Renal cortex interstitium (tissue), 11 donors: Measurements from ENCODE around the gene TCFL5. TPM values are rescaled to one million over a fixed set of nuclear protein-coding genes. Genes with fewer than 3 reads are reported as not detected.

Source experiments
- DNase-seq, 11 donors: peaks; one replicate each; pipeline ENCODE4 v3.0.0-alpha.2; 2013; ENCODE audit warnings: low read depth in 9 of 11, low spot score in 4 of 11; ENCODE audit errors: extremely low read depth in 1 of 11
- polyA plus RNA-seq, 3 donors: library from polyadenylated mRNA; unstranded; fragments of 120-200 nt; gene quantifications; one replicate each; pipeline ENCODE4 v1.2.1, GENCODE V29; 2013; ENCODE audit not compliant: insufficient read length in 3 of 3

The TCFL5 gene
- polyA plus RNA-seq, 3 donors: 12.1 to 15.6 (median 12.8) TPM

DNA sequence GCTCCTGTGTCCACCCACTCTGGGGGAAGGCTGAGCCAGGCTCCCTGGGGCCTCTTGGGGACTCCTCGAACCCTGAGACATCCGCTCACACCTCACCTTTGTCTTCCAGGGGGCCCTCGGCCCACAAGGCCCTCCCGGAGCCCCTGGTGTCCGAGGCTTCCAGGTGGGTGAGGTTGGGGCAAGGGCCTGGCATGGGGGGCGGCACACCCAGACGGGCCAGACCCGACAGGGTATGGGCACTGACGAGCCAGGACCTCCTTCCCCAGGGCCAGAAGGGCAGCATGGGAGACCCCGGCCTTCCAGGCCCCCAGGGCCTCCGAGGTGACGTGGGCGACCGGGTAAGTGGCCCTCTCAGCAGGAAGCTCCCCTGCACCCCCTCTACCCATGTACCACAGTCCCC, 31.4 kb downstream of the TCFL5 start:
- no peak for DNase-seq

DNA sequence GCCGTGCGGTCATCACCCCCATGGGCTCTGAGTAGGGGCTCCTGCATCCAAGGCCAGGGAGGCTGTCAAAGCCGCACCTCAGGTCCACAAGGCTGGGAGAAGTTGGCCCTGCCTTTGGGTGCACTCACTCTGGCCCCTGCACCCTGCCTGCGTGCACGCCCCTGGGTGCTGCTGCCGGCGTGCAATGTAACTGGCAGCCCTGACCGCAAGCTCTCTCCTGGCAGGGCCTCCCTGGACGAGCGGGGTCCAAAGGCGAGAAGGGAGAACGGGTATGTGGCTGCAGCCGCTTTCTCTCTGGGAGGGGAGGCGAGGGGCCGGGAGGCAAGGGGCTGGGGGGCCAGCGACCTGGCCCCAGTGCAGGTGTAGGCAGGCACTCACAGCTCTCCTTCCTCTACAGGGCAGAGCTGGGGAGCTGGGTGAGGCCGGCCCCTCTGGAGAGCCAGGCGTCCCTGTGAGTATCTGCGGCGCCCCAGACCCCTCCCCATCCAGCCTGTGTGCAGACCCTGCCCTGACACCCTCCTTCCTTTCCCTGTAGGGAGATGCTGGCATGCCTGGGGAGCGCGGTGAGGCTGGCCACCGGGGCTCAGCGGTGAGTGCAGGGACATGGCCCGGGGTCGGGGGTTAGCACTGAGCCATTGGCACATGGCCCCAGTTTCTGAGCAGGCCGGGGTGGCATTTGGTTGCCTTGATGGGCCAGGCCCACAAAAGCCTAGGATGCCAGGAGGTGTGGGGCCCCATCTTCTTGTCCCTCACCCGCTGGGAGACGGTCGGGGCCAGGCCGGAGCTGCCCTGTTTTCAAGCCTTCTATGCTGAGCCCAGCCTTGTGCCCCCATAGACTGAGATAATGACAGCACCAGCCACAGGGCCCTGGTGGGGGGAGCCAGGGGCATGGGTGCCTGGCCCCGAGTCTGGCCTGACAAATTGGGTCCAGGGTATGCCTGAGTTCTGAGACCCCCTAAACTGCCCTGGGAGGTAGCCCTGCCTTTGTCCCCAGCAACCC, 32.1 kb downstream of the TCFL5 start:
- DNase-seq: no peak

DNA sequence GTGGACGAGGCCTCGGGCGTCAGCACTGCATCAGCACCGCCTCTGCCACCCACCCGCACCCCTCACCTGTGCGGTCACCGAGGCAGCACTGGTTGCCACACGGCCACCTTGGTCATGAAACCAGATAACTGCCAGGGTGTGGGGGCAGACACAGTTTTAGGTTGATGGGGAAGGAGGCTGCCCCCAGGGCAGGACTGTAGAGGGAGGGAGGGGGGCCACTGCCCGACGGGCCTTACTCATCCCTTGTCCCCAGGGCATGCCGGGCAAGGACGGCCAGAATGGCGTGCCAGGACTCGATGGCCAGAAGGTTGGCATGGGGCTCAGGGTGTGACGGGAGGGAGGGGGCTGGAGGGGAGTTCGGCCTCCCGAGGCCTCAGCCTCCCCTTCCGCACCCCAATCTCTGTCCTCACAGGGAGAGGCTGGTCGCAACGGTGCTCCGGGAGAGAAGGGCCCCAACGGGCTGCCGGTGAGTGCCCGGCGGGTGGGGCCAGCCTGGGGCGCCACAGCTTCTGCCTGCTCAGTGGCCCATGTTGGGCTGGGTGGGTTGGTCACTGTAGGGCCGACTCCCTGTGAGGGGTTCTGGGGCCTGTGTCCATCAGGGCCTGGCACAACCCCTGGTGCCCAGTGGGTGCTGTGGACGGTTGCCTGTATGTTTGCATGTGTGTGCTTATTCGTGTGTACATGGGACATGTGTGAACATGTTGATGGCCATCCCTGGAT, 33.0 kb downstream of the TCFL5 start:
- no peak for DNase-seq

DNA sequence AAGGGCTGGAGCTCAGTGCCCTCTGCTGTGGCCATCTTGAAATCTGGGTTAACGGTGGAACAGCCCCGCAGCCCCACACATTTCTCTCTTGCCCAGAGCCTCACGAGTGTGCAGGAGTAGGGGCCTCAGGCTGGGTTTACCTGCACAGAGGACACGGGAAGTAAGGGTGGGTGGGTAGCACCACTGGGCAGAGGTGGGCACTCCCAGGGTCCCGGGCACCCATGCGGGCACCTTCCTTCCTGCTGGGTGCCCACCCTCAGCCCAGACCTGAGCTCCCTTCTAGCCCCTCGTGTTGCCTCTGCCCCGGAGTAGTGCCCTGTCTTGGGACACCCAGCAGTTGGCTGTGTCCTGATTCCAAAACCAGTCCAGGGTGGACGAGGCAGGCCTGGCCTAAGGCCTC, 33.6 kb downstream of the TCFL5 start:
- no peak for DNase-seq

DNA sequence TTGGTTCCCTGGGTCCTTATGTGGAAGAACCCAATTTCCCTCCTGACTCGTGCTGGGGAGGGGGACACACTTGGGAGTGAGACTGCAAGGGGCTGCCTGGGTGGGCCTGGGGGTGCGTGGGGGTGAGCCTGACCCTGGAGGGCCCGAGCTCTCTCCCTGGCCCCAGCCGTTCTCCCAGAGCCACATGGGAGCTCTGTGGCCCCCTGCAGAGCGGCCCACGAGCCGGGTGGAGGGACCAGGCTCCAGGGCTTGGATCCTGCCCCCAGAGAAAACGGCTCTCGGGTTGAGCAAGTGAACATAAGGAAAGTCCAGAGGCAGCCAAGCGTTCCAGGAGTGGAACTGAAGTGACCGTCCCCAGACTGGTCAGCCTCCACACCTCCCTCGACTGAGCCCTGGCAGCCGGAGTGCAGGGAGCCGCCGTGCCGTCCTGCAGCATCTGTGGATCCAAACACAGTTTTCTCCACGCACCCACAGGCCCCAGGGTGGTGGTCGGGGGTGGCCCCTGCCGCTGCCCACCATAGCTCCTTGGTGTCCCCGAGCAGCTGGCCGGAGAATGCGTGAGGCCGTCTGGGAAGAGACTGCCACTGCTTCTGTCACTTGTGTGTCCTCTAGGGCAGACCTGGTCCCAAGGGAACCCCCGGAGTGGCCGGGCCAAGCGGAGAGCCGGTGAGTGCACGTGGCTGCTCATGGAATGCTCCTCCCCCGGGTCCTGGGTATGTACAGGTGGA, 34.1 kb downstream of the TCFL5 start:
- DNase-seq: no peak

DNA sequence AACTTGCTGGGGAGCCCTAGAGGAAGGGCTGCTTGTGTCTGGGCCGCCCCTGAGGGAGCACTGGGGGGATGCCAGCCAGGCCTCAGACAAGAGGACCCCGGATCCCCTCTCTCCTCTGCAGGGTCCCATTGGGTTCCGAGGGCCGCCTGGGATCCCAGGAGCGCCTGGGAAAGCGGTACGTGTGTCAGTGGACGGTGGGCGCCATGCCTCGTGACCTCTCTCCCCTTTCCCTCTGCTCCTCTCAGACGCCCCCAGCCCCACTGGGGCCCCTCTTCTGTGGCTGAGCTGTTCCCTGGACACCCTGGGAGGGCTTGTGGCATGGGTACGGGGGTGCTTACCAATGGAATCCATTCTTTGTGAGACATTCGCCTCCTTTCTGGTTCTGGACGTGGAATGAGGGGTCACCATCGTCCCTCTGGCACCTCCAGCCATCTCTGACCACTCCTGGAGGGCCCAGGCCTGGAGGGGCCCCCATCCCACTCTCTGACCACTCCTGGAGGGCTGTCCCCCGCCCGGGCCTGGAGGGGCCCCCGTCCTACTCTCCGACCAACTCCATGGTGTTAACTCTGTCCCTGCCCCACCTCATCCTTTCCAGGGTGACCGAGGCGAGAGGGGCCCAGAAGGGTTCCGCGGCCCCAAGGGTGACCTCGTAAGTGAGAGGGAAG, 34.8 kb downstream of the TCFL5 start:
- DNase-seq: no peak

DNA sequence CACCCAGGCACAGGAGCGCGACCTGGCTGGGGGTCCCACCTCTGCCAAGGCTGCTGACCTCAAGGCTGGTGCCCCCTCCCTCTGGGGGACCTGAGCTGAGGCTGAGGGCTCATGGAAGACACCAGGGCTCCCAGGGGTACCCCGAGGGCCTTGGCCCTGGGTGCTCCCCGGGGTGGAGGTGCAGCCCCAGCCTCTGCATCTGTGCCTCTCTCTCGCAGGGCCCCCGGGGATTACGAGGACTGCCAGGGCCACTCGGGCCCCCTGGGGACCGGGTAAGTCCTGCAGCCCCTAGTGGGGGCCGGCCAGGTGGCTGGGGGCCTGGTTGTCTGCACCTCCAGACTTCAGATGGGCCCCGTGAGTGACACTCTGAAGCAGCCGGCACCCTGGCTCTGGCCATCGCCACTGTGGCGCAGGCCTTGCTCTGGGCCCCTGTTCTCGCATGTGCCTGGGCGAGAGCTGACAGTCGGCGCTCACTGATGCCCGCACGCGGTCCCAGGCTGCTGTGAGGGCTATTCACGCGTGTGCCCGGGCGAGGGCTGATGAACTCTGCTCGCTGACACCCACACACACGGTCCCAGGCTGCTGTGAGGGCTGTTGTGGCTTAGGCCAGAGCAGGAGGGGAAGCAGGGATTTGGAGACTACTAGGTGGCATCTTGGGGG, 35.5 kb downstream of the TCFL5 start:
- DNase-seq: no peak

DNA sequence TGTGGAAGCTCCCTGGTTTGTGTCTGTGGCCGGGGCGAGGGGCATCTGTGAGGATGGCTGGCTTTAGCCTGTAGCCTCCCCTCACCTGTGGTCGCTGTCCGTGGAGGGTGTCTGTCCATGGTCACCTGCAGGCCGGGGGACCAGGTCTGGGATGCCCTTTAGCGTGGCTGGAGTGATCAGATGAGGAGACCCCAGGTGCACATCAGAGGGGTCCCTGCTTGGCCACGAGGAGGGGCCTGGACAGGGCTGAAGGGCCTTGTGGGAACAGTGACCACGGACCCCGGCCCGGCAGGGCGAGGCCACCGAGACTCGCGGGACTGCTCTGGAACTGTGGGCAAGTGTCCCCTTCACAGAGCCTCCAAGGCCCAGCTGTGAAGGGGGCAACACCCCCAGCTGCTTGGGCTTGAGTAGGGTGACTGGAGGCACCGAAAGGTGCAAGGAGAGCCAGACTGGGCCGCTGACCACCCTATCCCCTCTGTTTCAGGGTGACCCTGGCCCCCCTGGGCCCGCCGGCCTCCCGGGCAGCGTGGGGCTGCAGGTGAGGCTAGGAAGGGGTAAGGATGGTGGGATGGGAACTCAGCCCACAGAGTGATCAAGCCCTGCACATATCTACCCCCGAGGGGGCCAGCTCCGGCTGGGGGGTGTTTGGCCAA, 36.2 kb downstream of the TCFL5 start:
- no peak for DNase-seq

DNA sequence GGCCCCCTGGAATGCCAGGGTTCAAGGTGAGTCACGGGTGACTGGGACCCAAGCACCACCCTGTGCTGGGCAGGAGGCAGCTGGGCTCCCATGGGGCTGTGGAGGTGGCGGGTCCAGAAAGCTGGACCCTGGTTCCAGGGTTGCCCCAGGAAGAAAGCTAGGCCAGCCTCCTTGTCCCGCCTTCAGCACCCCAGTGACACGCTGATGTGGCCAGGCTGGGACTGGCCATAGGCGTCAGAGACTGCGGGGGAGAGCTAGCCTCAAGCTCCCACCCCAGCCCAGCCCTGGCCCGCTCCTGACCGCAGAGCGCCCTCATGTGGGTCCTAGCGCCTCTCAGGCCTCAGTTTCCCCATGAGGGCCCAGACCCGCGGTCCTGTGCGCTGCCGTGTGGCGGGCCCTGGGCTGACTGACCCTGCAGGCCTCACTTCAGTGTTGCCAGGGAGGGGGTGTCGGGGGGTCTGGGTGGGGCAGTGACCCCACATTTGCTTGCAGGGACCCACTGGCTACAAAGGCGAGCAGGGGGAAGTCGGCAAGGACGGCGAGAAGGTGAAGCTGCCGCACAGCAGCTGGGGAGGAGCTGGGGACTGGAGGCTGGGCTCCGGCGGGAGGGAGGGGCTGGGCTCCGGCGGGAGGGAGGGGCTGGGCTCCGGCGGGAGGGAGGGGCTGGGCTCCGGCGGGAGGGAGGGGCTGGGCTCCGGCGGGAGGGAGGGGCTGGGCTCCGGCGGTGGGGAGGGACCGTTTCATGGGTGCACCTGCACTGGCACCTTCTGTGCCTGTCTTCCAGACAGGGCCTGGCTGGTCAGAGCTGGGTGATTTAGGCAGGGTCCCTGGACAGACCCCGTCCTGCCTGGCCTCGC, 36.9 kb downstream of the TCFL5 start:
- DNase-seq: no peak

DNA sequence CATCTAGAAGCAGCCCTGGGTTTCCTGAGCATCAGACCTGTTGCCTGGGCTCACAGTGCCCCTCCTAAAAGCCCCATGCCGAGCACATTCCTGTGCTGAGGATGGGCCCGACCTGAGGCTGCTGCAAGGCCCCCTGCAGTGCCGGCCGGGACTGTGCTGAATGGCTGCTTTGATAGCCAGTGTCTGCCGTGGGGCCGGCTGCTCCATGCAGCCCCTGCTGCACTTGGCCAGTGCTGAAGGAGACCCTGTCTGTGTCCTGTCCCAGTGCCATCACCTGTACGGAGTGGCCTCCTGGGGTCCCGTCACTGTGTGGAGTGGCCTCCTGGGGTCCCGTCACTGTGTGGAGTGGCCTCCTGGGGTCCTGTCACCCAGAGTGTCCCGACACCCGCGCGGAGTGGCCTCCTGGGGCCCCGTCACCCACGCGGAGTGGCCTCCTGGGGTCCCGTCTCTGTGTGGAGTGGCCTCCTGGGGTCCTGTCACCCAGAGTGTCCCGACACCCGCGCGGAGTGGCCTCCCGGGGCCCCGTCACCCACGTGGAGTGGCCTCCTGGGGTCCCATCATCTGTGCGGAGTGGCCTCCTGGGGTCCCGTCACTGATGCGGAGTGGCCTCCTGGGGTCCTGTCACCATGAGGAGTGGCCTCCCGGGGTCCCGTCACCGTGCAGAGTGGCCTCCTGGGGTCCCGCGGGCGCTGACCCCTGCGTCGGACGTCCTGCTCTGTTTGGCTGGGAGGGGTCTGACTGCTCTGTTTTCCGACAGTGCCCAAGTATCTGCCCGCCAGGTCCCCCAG, 37.7 kb downstream of the TCFL5 start:
- DNase-seq: no peak

DNA sequence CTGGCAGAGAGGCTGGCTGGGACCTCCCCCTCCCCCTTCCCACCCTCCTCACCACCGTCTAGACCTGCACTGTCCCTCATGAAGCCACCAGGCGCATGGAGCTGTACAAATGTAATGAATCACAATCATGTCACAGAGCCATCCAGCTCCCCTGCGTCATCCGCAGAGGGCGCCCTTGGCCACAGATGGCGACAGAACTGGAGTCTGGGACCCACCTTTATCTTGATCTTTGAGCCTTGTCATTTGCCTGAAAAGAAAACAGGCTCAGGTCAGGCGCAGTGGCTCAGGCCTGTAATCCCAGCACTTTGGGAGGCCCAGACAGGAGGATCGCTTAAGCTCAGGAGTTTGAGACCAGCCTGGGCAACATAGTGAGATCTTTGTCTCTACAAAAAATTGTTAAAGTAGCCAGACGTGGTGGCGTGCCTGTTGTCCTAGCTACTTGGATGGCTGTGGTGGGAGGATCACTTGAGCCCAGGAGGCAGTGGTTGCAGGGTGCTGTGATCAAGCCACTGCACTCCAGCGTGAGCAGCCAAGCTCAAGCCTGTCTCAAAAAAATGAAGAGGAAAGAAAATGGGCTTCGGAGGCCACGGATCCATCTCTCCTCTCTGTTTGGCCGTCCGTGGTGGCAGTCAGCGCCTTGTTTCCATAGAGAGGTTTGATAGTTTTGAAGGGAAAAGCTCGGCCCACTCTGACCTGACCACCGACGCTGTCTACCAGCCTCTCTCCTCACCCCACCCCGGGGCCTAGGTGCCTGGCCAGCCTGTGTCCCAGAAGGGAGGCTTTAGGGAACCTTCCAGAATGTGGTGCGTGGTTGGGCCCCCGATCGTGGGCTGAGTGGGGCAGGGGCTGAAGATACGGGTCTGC, 38.6 kb downstream of the TCFL5 start:
- no peak for DNase-seq

DNA sequence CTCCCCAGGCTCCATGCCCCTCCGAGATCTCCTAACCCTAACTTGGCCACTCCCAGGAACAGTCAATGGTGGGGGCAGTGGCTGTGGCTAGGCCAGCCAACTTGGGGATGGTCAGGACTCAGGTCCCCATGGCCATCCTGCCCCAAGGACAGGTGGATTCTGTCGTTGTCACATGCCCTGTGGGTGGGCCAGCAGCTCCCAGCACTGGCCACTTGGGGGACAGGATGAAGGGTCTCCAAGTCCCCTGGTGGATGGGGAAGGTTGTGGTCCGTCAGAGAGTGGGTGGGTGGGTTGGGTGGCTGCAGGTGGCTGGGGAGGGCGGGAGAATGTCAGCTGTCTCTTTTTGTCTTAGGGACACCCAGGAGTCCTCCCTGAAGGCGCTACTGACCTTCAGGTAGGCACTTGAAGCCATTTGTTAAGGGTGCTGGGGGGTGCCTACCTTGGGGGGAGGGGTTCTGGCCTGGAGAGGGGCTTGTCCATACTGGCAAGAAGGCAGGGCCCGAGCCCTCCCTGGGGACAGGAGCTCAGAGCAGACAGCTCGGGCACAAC, 39.3 kb downstream of the TCFL5 start:
- no peak for DNase-seq

DNA sequence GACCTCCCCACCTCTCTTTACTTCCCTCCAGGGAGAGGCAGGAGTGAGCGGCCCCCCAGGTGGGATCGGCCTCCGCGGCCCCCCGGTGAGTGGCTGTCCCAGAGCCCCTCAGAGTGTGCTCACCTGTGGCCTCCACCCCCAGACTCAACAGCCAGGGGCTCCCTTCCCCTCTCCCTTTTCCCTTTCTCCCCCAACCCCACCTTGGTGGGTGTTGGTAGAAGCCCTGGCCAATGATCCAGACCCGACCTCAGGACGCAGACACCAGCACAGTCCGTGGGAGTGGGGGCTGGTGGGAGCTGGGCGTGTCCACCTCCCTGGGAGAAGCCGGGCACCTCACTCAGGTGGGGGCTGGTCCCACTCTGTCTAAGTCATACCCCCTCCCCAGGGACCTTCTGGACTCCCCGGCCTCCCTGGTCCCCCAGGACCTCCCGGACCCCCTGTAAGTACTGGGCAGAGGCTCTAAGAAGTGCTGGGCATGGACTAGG, 39.9 kb downstream of the TCFL5 start:
- no peak for DNase-seq

DNA sequence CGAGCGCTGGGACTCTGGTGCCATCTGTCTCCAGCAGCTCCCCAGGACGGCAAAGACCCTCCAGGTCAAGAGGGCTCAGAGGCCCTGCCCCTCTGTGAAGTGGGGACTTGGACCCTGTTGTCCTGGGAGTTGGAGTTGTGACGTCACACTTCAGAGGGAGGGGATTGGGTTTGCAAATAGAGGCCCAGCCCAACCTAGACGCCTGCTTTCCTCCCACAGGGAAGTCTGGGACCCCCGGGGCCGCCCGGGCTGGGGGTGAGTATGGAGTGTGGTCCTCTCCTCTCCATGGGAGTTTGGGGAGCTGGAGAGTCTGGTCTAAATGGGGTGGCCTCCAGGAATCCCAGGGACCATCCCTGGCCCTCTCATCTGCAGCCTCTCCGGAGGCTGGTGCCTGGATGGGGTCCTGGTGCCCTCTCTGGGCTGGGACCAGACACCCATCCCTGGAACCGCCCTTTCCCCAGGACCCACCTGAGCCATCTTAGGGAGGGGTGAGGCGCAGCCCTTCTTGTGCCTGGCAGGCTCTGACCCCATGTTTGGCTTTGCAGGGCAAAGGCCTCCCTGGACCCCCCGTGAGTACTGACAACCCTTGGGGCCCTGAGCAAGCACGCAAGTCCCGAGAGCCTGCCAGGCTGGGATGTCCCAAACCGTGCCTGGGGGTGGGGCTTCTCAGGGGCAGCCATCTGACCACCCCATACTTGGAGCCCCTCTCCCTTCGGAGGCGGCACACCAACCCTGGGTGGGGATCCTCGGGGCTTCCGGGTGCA, 40.5 kb downstream of the TCFL5 start:
- DNase-seq: no peak
